GM19239 (cell line): Measurements from ENCODE around the gene HARBI1.
"Not testable (repeated sequence)": the region's sequence is repeated elsewhere in the genome, so short reads cannot be mapped to it uniquely, and the experiment has no call there.

Experiments
- DNase-seq: peaks from one replicate; pipeline ENCODE4 v3.0.0; 2011; ENCODE audit warnings: low spot score; ENCODE audit not compliant: insufficient read length
- FAIRE-seq: peaks from 2 replicates; lab custom pipeline; 2011; peaks lifted over from hg19 to GRCh38; lab: Jason Lieb, UNC

HARBI1 gene

GRCh38 chr11:46599340-46600193, 17.5 kb downstream of the HARBI1 start:
- no peak for DNase-seq
- no peak for FAIRE-seq

- FAIRE-seq (no peak), DNase-seq (no peak)
Measured at GRCh38 chr11:46597609-46598219, 19.3 kb downstream of the HARBI1 start.

- DNase-seq (no peak), FAIRE-seq (no peak)
Measured at GRCh38 chr11:46597155-46597554, 19.9 kb downstream of the HARBI1 start.

- FAIRE-seq (no peak), DNase-seq (no peak)
Measured at GRCh38 chr11:46594785-46595184, 22.2 kb downstream of the HARBI1 start.

- FAIRE-seq, result no peak
- DNase-seq, result no peak
Measured at GRCh38 chr11:46594374-46594700, 22.7 kb downstream of the HARBI1 start.

GRCh38 chr11:46593550-46594373, 23.3 kb downstream of the HARBI1 start, which contains the start of gene AMBRA1:
AMBRA1 (minus strand) TSS chr11:46594023; CDS start chr11:46548380, 45,643 bp downstream.
- FAIRE-seq (peak; percentile 91), DNase-seq (peak; percentile 70)

- DNase-seq, result no peak
- FAIRE-seq, result no peak
Measured at GRCh38 chr11:46590740-46591605, 26.1 kb downstream of the HARBI1 start.

- DNase-seq (no peak), FAIRE-seq (no peak)
Measured at GRCh38 chr11:46588915-46589314, 28.1 kb downstream of the HARBI1 start.

GRCh38 chr11:46588131-46588530, 28.9 kb downstream of the HARBI1 start:
- FAIRE-seq (no peak), DNase-seq (no peak)

- DNase-seq, FAIRE-seq: not testable (repeated sequence)
Measured at GRCh38 chr11:46583513-46583912, 33.5 kb downstream of the HARBI1 start.

- DNase-seq (no peak), FAIRE-seq (no peak)
Measured at GRCh38 chr11:46582588-46582987, 34.4 kb downstream of the HARBI1 start.

- FAIRE-seq (no peak), DNase-seq (no peak)
Measured at GRCh38 chr11:46577058-46577457, 40.0 kb downstream of the HARBI1 start.

- FAIRE-seq (no peak), DNase-seq (no peak)
Measured at GRCh38 chr11:46574656-46575055, 42.4 kb downstream of the HARBI1 start.

- no peak for FAIRE-seq
Measured at GRCh38 chr11:46570790-46571398, 46.1 kb downstream of the HARBI1 start.

GRCh38 chr11:46565232-46565840, 51.7 kb downstream of the HARBI1 start:
- DNase-seq (no peak), FAIRE-seq (no peak)

More at GRCh38 chr11:46570790-46571398, 46.1 kb downstream of the HARBI1 start:
- no peak for DNase-seq

- no peak for DNase-seq
- FAIRE-seq, result no peak
Measured at GRCh38 chr11:46564459-46564858, 52.6 kb downstream of the HARBI1 start.

GRCh38 chr11:46562527-46562926, 54.5 kb downstream of the HARBI1 start:
- DNase-seq (no peak), FAIRE-seq (no peak)

- DNase-seq, result peak; percentile 43
- FAIRE-seq, result peak; percentile 80
Measured at GRCh38 chr11:46560300-46560991, 56.6 kb downstream of the HARBI1 start.
